Breast epithelium (tissue), 3 donors: ENCODE measurements around the gene PADI2.

Experiments
- CTCF ChIP-seq, 3 donors: fragments of 450-650 bp; IDR thresholded peaks; one replicate each; pipeline ENCODE4 v1.5.1; 2016 to 2017; ENCODE audit warnings: antibody characterized with exemption in 3 of 3, mild to moderate bottlenecking in 3 of 3, moderate library complexity in 3 of 3
- POLR2A ChIP-seq: fragments of 450-650 bp; IDR thresholded peaks from one replicate; pipeline ENCODE4 v1.6.1; 2016; ENCODE audit warnings: antibody characterized with exemption, mild to moderate bottlenecking, moderate library complexity
- POLR2AphosphoS5 ChIP-seq, 3 donors: sonication (generic); formaldehyde crosslinking; IDR thresholded peaks; one replicate each; pipeline ENCODE4 v1.6.1; 2017; ENCODE audit warnings: antibody characterized with exemption in 3 of 3

- TF ChIP-seq CTCF (IDR thresholded peaks at IDR 0.05): no peak
- TF ChIP-seq POLR2AphosphoS5 (IDR thresholded peaks at IDR 0.05): peak; percentile 77 to 96 (median 91)
- TF ChIP-seq POLR2A: peak; percentile 91
These were observed 65.4 kb downstream of the PADI2 start, which contains the start of gene SDHB for GRCh38 chr1:17053685-17054410.
